Measurements from ENCODE around the gene LCP2. TPM values are rescaled to one million over a fixed set of nuclear protein-coding genes. Genes with fewer than 3 reads are reported as not detected.

LCP2 gene
- total and polyA plus RNA-seq, 2 donors (not counting 3 experiments of a cell fraction or from before 2014, with no cell fraction given): not detected

- H3K4me1 ChIP-seq (ENCODE audit: control insufficient read depth, extremely low read depth, insufficient read depth, low read length): peaks cover 3% of the 10 kb centered on the region
- dilution Hi-C loops (cut with MboI; ENCODE audit: extremely low pct_ligation_motif_present, low sequenced_read_pairs) (no loop called here), intact Hi-C loops (cut with micrococcal nuclease) (no loop called here)
- DNase-seq (ENCODE audit: low read depth, low spot score) (no peak), FAIRE-seq (no peak)
- H3K9ac ChIP-seq (replicated peaks; ENCODE audit: extremely low read depth, insufficient read depth, low read length): no peak overlapping the region
- POLR2A ChIA-PET: no interaction called here
- H3K9me1 ChIP-seq (replicated peaks; ENCODE audit: control insufficient read depth, extremely low read depth, insufficient read depth, low read length): no peaks in the 10 kb centered on the region
- CTCF ChIA-PET: no interaction called here
- no peaks in the 10 kb centered on the region for H3K79me2 ChIP-seq (ENCODE audit: control insufficient read depth, insufficient read depth, low read length)
- H2AFZ ChIP-seq (ENCODE audit: low read depth, low read length): no peak overlapping the region
- no peaks in the 10 kb centered on the region for H3K36me3 ChIP-seq (ENCODE audit: control insufficient read depth in 2 of 2, extremely low read depth in 1 of 2, insufficient read depth in 2 of 2, low read length in 2 of 2)
- no TSS peak for BruUV-seq (replicated peaks)
- no peak overlapping the region for H3K4me3 ChIP-seq (replicated peaks in 1 of 3; ENCODE audit: insufficient read depth in 1 of 3, low read depth in 1 of 3, low read length in 3 of 3)
- no peak overlapping the region for H3K27ac ChIP-seq (ENCODE audit: insufficient read depth, low read depth, low read length)
- TF ChIP-seq MYC (IDR thresholded peaks at IDR 0.05; ENCODE audit: low read depth, low read length): no peak
- no peak for TF ChIP-seq MAX (IDR thresholded peaks at IDR 0.05; ENCODE audit: insufficient read depth, insufficient read length)
- TF ChIP-seq CTCF (IDR thresholded peaks at IDR 0.05; ENCODE audit: extremely low read depth in 1 of 2, insufficient read depth in 1 of 2, low read depth in 1 of 2, low read length in 2 of 2): no peak
- no peak for TF ChIP-seq EZH2 (IDR thresholded peaks at IDR 0.05; ENCODE audit: borderline replicate concordance, low read depth, low read length, severe bottlenecking)
- no peak for TF ChIP-seq POLR2AphosphoS5 (IDR thresholded peaks at IDR 0.05; ENCODE audit: insufficient read depth, low read depth, low read length)
- no peak for TF ChIP-seq JUN (IDR thresholded peaks at IDR 0.05; ENCODE audit: borderline replicate concordance, insufficient read depth, insufficient read length, low read depth)
- no peak for TF ChIP-seq POLR2A (IDR thresholded peaks at IDR 0.05; ENCODE audit: low read depth, low read length)
- no peak for TF ChIP-seq FOS (IDR thresholded peaks at IDR 0.05; ENCODE audit: borderline replicate concordance, insufficient read depth, low read length)
- no peak for TF ChIP-seq GATA2 (IDR thresholded peaks at IDR 0.05; ENCODE audit: insufficient read depth, insufficient read length, low read depth, low read length)
- H3K27me3 ChIP-seq (ENCODE audit: control insufficient read depth in 2 of 2, insufficient read depth in 2 of 2, low read length in 2 of 2): peaks cover 0 to 3% of the 10 kb centered on the region in 2 experiments
- no peaks in the 10 kb centered on the region for H3K9me3 ChIP-seq (replicated peaks; ENCODE audit: control insufficient read depth, insufficient read depth, low read length)
- no peaks in the 10 kb centered on the region for H4K20me1 ChIP-seq (replicated peaks; ENCODE audit: control insufficient read depth, extremely low read depth, insufficient read depth, low read length)
- H3K4me2 ChIP-seq (ENCODE audit: insufficient read depth, low read length): no peak overlapping the region
Measured at GRCh38 chr5:170311511-170312300, 14.1 kb upstream of the LCP2 start.

All from endothelial cell of umbilical vein (primary cell).